Measurements from ENCODE around the gene ZFHX2.
A peak's percentile ranks its signal among the peaks of the same experiment; 100 is the strongest.

The ZFHX2 gene

DNA sequence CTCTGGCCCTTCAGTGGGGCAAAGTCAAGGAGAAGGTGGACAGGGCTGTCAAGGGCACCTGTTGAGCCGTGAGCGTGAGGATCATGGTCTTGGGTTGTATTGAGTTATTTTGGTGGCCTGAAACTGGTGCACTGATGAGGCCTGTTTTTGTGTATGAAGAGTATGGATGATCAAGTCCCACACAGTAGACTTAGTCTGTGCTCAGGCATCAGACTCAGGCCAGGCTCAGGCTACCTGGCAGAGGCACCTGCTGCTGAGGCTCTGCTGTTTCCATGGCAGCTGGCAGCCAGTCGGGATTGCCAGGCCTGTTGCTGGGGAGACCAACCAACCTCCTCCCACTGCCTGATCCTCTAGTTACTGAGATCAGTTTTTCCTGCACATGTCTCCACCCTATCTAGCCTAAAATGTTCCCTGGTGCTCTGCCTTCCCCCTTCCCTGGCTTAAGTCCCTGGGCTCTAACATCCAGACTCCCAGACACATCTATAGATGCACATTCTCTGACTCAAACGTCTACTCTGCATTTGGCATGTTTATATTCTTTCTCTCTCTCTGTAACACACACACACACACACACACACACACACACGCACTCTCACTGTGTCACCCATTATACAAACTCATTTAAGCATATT is 21.9 kb upstream of the ZFHX2 start:
- DNase-seq (ENCODE audit: low read depth, low spot score): no peak
- no peak overlapping the region for H3K27ac ChIP-seq

DNA sequence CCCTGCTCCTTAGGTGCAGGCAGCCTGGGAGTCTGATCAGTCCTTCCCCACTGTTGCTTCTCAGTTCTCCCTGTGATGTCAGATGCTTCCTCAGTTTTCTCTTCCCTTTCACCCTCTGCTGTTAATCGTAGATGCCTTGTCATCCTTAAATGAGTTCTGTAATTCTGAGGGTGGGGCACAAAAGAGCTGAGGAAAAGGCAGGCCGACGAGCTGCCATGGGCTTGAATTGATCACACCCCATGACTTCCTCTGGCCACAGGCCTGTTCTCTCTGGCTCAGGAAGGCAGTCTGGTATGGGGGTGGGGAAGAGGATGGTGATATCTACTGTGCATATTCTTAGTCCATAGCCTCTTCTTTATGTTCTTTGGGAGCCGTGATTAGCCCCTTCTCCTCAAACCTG is 21.3 kb upstream of the ZFHX2 start:
- no peak overlapping the region for H3K27ac ChIP-seq
- no peak for DNase-seq (ENCODE audit: low read depth, low spot score)

DNA sequence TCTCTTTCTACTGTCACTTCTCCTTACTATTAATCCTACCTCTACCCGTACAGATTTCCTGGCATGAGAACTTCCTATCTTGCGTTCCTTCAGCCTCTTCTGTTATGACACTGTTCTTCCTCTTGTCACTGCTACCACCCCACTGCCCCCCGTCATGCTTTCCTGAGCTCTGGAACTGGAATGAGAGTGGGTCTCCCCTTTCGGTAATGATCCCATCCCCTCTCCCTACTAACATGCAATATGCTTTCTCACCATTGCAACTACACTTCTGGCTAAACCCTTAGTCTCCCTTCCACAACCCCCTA is 20.9 kb upstream of the ZFHX2 start:
- no peak for DNase-seq (ENCODE audit: low read depth, low spot score)
- no peak overlapping the region for H3K27ac ChIP-seq

GRCh38 chr14:23571701-23572523 is 20.3 kb upstream of the ZFHX2 start:
- DNase-seq (ENCODE audit: low read depth, low spot score): no peak
- no peak overlapping the region for H3K27ac ChIP-seq

DNA sequence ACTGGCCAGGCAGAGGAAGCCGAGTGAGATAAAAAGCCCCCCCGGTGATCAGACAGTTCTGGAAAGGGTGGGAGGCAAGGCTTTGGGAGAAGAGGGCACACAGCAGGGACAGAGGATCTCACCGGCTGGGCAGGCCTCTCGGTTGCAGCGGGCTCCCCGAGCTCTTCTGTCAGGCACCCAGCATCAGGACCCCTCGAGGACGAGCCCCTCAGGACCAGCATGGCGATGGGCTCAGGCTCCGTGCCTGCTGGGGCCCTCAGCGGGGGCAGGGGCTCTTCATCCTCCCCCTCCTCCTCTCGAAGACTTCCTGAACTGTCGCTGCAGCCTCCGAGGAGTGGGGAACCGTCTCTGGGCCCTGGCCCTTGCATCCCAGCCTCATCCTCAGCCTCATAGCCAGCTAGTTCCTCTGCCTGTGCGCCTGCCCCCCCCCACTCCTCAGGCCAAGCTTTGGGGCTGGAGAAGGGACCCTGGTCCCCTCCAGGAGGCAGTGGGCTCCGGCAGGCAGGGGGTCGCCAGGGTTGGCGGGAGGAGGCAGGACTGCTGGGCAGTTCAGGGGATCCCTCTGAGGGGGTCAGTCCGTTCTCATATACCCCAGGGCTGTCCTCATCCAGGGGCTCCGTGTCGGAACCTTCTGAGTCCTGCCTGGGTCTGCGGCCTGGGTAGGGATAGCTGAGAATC is 19.4 kb upstream of the ZFHX2 start:
- no peak for DNase-seq (ENCODE audit: low read depth, low spot score)
- no peak overlapping the region for H3K27ac ChIP-seq

DNA sequence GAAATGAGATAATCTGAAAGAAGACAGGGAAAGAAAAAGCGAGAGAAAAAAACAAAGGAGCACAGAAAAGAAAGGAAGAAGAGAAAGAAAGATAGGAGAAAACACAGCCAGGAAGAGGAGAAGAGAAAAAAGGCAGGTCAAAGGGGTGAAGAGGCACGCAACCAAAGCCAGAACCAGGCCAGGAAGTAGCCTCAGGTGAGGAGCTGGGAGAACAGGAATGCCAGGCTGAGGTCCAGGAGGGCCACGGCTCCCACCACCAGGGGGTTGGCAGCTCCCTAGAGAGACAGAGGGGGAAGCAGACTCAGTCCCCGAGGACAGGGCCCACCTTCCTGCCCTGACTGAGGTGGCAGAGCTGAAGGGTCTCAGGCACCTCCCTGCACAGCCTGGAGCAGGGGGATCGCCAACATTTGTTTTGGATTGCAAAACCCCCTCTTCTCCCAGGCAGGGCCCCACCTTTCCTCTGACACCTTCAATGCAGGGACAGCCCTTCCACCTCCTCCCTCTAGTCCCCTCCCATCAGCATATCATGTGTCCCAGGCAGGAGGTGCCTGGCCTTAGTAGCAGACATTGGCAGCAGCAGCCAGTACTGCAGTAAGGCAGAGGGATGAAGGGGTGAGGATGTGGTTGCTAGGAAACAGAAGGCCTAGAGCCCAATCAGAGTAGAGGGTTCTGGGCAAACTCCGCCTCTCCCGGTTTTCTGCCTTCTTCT is 18.0 kb upstream of the ZFHX2 start:
- DNase-seq (ENCODE audit: low read depth, low spot score): peak; percentile 14

DNA sequence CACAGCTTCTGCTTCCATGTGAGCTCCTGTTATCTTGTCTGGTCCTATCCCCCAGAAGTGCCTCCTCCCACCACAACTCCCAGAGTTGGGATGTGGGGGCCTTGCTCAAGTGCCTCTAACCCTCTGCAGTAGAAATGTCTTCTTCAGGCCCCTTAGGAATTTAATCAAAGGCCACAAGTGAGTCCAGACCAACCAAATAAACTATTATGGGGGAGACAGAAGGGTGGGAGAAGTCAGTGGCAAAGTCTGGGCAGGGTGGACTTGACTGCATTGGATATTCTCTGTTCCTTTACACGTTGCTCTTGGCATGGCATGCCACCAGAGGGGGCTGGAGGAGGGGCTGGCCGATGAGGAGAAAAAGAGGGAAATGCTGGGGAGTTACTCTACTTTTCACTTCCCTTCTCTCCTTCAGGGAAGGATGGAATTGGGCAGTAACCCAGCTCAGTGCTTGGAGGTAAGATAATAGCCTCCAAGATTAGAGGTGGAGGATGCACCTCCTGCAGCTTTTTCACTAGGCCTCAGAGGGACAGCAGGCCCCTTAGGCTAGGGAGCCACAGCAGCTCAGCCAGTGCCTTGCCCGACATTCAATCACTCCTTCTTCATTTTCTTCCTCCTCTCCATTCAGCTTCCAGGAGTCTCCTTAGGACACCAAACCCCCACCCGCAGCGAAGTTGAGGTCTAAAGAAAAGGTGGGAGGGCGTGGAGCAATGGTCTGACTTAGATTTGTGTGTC is 17.2 kb upstream of the ZFHX2 start:
- DNase-seq (ENCODE audit: low read depth, low spot score): no peak
- H3K27ac ChIP-seq: no peak overlapping the region

More for the DNA sequence above, 18.0 kb upstream of the ZFHX2 start:
- H3K27ac ChIP-seq: no peak overlapping the region

DNA sequence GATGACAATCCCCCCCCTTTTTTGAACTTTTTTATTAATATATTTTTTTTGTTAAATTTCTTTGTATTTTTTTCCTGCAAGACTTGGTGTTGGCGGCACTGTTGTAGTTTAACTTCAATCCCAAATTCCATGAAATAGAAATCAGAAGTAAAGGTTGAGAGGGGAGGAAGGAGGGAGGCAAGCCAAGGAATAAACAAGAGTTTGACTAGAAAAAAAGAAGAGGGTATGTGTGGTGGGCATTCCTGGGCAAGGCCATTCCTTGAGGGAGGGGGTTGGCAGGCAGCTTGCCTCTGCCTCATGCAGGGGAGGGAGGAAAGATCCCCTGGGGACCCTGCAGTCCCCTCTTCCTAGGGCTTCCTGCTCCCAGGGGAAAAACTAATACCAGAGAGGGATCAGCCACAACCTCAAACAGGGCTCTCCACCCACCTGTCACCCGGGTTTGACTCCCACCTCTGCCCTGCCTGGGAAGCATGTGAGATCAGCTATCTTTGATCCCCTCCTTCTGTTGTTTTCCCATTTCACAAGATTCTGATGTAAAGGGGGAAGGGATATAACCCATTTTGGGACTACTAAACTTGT is 16.5 kb upstream of the ZFHX2 start:
- H3K27ac ChIP-seq: peak overlapping the region; percentile 69
- DNase-seq (ENCODE audit: low read depth, low spot score): no peak

DNA sequence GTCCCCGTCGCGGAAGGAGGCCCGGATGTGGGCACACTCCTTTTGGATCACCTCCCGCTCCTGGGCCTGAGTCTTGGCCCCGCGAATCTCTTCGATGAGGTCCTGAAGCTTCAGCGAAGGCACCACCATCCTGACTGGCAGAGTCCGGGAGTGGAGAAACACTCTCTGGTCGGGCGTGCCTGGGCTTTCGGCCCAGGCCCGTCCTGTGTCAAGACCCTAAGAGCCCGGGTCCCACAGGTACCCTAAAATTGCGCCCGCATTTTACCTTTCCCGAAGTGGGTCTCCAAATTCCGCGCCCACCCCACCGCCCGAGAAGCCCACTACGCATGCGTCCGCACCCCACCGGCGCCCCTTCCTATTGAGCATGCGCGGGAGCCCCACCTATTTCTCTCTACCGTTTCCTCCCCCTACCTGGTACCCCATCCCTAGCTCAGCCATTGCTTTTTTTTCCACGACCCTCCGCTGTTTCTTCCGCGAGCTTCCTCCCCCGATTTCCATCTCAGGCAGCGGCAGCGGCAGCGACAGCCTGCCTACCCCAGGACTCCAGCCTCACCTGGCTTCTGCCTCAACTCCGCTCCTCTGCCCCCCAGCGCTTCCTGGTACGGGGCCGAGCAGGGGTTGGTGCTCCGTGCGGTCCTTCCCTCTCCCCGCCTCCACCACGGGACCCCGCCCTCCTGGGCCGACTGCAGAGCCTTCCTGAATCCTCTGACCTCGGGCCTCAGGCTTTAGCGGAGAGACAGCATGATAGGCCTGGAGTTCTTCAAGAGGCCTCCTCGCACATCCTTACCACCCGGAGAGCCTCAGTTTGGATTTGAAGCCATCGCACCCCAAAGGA is 15.8 kb upstream of the ZFHX2 start, which contains the start of gene AP1G2:
TSS of gene AP1G2 (minus strand) at position 606 of the 835 bp plus-strand sequence. CDS start at position 129, 477 bp downstream.
- peak; percentile 43 for DNase-seq (ENCODE audit: low read depth, low spot score)
- H3K27ac ChIP-seq: peak within 1 kb of the TSS; percentile 69

- DNase-seq (ENCODE audit: low read depth, low spot score): no peak
- H3K27ac ChIP-seq: peak overlapping the region; percentile 69
These were observed 15.2 kb upstream of the ZFHX2 start for GRCh38 chr14:23566778-23567185.

- no peak overlapping the region for H3K27ac ChIP-seq
- no peak for DNase-seq (ENCODE audit: low read depth, low spot score)
These were observed 14.7 kb upstream of the ZFHX2 start for GRCh38 chr14:23566112-23566777.

DNA sequence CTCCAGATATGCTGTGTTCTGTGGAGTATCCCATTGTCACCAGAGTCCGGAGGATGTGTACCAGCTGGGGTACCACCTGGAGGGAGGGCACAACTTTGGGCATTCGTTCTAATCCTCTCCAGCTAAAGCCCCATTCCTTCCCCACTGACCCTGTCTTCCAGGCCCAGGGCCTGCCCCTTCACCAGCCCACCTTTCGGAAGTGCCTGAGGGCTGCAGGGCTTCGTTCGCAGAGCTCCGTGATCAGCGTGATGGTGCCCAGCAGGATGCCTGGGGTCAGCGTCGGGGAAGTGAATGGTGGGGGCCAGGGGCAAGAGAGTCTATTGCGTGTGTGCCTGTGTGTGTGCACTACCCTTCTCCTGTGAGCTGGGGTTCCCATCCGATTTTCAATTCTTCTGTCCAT is 14.1 kb upstream of the ZFHX2 start:
- no peak for DNase-seq (ENCODE audit: low read depth, low spot score)
- H3K27ac ChIP-seq: no peak overlapping the region

DNA sequence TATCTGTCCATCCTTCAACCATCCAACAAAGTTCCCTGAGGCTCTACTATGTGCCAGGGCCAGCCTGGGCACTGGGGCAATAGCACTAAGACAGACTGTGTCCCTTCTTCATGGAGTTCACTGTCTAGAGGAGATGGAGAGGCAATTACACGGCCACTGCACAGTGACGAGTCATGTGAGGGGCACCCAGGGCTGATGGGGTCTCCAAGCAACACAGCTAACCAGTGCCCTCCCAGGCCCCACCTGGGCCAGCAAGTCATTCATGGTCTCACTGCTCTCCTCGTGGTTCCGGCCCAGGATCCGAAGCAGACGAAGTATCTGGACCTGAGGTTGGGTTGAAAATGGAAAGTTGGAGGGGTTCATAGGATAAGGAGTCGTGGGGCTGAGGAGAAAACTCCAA is 13.3 kb upstream of the ZFHX2 start:
- DNase-seq (ENCODE audit: low read depth, low spot score): no peak
- no peak overlapping the region for H3K27ac ChIP-seq

GRCh38 chr14:23564181-23564812 is 12.7 kb upstream of the ZFHX2 start:
- DNase-seq (ENCODE audit: low read depth, low spot score): no peak
- no peak overlapping the region for H3K27ac ChIP-seq

DNA sequence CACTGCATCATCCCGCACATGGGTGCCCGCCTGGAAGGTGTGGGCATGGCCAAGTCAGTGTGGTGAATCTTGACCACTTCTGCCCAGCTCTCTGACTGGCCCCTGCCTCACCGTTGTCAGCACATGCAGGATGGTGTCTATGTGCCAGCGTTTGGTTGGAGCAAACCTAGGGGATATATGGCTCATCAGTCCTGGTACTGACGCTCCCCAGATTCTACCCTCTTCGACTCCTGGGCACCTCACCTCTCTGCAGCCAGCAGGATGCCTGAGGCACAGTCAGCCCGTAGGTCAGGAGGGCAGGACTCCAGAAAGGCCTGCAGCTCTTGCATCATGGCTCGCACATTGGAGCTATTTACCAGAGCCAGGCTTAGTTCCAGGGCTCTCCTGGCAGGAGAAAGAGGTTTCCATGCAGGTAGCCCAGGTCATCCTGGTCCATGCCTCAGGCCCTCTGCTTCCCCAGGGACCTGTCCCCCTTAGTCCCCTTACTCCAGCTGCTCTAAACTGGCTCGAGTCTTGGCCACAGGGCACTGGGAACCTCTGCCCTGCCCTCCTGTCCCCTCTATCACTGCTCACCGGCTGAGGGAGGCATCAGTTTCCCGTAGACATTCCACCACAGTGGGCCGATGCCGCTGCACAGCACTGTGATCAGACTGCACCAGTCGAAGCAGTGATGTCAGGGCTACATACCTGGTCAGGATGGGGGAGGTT is 12.1 kb upstream of the ZFHX2 start:
- no peak overlapping the region for H3K27ac ChIP-seq
- no peak for DNase-seq (ENCODE audit: low read depth, low spot score)

GRCh38 chr14:23562822-23563472 is 11.4 kb upstream of the ZFHX2 start:
- no peak for DNase-seq (ENCODE audit: low read depth, low spot score)
- H3K27ac ChIP-seq: no peak overlapping the region

All from epithelial cell of prostate (primary cell).